ENCODE results near the gene ALOX5.
A peak's percentile ranks its signal among the peaks of the same experiment; 100 is the strongest.

The ALOX5 gene

DNA sequence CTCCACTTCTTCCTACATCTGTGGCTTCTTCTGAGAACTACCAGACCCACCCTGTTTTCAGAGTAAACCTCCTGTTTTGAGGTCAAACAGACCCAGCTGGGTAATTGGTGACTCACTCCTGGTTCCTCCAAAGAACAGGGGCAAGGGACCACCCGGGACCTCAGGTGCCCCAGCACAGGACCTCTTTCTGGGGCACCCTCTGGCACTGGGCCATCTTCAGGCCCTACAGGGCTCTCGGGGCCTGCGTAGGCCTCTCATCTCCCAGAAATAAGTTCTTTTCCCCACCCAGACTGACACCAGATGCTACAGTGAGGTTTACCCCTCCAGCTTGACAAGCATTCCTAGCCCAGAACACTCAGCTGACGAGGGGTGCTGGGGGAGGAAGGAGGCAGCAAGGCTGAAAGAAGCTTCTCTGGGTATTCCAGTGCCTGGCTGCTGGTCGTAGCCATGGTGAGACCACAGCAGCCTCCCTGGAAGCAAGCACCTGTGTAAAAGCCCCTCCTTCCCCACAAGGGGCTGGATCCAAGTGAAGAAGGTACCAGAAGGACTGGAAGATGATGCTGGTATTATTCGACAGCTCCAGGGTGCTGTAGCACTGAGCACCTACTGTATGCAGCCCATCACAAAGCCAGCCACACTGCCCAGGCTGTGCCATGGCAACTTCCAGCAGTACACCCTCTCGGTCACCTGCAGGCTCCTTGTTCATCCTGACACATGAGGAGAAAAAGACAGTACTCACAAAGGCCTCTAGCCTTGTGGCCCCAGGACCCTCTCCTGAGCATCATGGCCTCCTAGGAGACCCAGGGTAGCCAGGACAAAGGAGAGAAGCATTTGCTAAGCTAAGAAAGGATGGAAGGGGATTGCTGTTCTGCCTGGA lies 47.4 kb downstream of the ALOX5 start:
- DNase-seq, result peak; percentile 62 to 64
- TF ChIP-seq POLR2A (IDR thresholded peaks at IDR 0.05; ENCODE audit: low read length) (no peak), GATA1 (IDR thresholded peaks at IDR 0.05; ENCODE audit: low read depth, low read length) (no peak)

- no peak for TF ChIP-seq GATA1 (IDR thresholded peaks at IDR 0.05; ENCODE audit: low read depth, low read length)
- no peak for TF ChIP-seq POLR2A (IDR thresholded peaks at IDR 0.05; ENCODE audit: low read length)
- no peak for DNase-seq
These were observed 48.3 kb downstream of the ALOX5 start for GRCh38 chr10:45422207-45422865.

GRCh38 chr10:45422866-45423659 lies 49.0 kb downstream of the ALOX5 start:
- TF ChIP-seq GATA1 (IDR thresholded peaks at IDR 0.05; ENCODE audit: low read depth, low read length) (no peak), POLR2A (IDR thresholded peaks at IDR 0.05; ENCODE audit: low read length) (no peak)
- DNase-seq, result no peak

DNA sequence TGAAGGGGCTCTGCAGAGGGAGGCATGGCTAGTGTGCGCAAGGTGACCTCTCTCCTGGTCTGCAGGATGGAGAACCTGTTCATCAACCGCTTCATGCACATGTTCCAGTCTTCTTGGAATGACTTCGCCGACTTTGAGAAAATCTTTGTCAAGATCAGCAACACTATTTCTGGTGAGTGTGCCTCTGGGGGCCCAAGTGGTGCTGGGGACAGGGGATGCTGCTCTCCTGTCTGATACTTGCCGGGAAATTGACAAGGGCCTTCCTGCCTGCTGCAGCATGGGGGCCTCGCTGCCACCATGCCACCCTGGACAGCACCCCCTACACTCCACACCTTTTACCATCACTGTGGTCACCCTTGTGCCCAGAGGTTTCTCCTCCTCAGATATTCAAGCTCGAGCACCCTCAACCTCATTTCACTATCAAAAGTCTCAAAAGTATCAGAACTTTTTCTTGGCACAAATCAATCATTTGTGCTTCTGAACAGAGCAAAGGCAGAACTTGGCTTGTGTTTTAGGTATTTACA lies 50.0 kb downstream of the ALOX5 start:
- TF ChIP-seq POLR2A (IDR thresholded peaks at IDR 0.05; ENCODE audit: low read length) (no peak), GATA1 (IDR thresholded peaks at IDR 0.05; ENCODE audit: low read depth, low read length) (no peak)

GRCh38 chr10:45424668-45425404 lies 50.8 kb downstream of the ALOX5 start:
- DNase-seq, result no peak
- TF ChIP-seq GATA1 (IDR thresholded peaks at IDR 0.05; ENCODE audit: low read depth, low read length) (no peak), POLR2A (IDR thresholded peaks at IDR 0.05; ENCODE audit: low read length) (no peak)

More for the DNA sequence above, 50.0 kb downstream of the ALOX5 start:
- no peak for DNase-seq

GRCh38 chr10:45425621-45426563 lies 51.9 kb downstream of the ALOX5 start:
- TF ChIP-seq GATA1 (IDR thresholded peaks at IDR 0.05; ENCODE audit: low read depth, low read length) (no peak), POLR2A (IDR thresholded peaks at IDR 0.05; ENCODE audit: low read length) (no peak)
- DNase-seq, result no peak

DNA sequence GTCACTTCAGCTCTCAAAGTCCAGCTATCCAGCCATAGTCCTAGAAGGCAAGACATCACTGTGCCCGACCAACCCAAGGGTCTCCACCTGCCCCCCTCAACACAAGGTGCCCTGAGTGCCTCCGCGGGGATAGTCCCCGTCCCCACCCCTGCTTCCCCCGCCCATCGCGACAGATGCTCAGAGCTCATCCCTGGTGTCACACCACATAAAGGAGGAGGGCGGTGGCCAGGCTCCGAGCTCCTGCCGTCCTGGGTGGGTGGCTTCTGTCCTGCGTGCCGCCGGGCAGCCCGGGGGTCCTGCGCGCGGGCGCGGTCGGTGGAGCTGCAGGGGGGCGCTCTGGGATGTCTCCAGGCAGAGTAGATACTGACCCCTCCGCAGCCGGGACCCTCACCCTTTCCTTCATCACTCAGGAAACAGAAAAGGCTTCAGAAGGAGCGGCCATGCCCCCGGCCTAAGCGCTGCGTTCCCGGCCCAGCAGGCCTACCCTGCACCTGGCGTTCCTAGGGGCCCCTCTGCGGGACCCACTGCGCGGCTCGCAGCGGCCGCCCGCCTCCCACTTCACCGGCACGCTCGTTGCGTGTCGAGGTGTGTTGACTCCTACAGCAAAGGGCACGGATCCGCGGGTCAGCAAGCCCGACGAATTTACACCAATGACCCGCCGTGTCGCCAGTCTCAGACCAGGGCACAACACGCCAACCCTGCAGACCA lies 53.4 kb downstream of the ALOX5 start:
- DNase-seq, result no peak
- no peak for TF ChIP-seq POLR2A (IDR thresholded peaks at IDR 0.05; ENCODE audit: low read length)
- no peak for TF ChIP-seq GATA1 (IDR thresholded peaks at IDR 0.05; ENCODE audit: low read depth, low read length)

GRCh38 chr10:45427970-45428366 lies 54.0 kb downstream of the ALOX5 start:
- no peak for DNase-seq
- no peak for TF ChIP-seq GATA1 (IDR thresholded peaks at IDR 0.05; ENCODE audit: low read depth, low read length)
- TF ChIP-seq POLR2A (IDR thresholded peaks at IDR 0.05; ENCODE audit: low read length), result no peak

DNA sequence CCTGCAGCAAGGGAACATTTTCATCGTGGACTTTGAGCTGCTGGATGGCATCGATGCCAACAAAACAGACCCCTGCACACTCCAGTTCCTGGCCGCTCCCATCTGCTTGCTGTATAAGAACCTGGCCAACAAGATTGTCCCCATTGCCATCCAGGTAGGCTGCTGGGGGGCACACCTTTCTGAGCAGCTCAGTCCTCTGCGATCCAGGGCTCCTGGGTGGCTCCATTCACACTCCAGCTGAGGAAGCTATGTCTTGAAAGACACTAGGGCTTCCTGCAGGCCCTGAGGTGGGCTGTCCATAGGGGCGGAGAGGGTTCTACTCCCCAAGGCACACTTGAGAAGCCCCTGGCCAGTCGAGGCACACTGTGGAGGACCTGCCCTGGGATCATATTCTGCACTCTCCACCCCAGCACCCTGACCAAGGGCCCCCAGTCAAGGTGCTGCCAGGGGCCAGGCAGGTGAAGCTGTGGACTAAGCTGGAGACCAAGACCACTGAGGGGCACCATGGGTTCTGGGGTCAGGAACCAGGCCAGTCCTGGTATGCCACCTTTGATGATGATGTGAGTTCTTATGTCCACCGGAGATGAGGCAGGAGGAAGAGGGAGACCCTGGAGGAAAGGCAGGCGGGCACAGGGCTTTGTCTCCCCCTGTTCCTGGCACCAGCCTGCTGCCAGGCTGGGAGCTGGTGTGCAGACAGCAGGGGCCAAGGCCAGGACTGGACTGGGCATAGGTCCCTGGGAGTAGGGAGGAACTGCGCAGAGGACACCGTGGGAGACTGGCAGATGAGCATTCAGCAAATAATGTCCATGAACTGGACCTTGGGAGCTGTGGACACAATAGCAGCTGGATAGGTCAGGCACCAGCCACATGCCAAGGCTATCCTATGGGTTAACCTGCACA lies 54.8 kb downstream of the ALOX5 start:
- TF ChIP-seq POLR2A (IDR thresholded peaks at IDR 0.05; ENCODE audit: low read length) (no peak), GATA1 (IDR thresholded peaks at IDR 0.05; ENCODE audit: low read depth, low read length) (no peak)
- no peak for DNase-seq

- TF ChIP-seq POLR2A (IDR thresholded peaks at IDR 0.05; ENCODE audit: low read length) (no peak), GATA1 (IDR thresholded peaks at IDR 0.05; ENCODE audit: low read depth, low read length) (no peak)
- no peak for DNase-seq
These were observed 55.8 kb downstream of the ALOX5 start for GRCh38 chr10:45429790-45430189.

GRCh38 chr10:45432113-45432512 lies 58.1 kb downstream of the ALOX5 start:
- no peak for DNase-seq
- TF ChIP-seq POLR2A (IDR thresholded peaks at IDR 0.05; ENCODE audit: low read length) (no peak), GATA1 (IDR thresholded peaks at IDR 0.05; ENCODE audit: low read depth, low read length) (no peak)
